ENCODE data around the gene NTRK1.

NTRK1 gene

GRCh38 chr1:156845953-156846545, 14.6 kb upstream of the NTRK1 start:
- TF ChIP-seq LEF1 (IDR thresholded peaks at IDR 0.05; ENCODE audit: borderline replicate concordance): no peak
- no peak for TF ChIP-seq ZNF384 (IDR thresholded peaks at IDR 0.05)
- TF ChIP-seq HDGF (IDR thresholded peaks at IDR 0.05; ENCODE audit: borderline replicate concordance): no peak
- TF ChIP-seq NFRKB (IDR thresholded peaks at IDR 0.05): no peak
- no peak for TF ChIP-seq SP1 (IDR thresholded peaks at IDR 0.05)
- no peak for TF ChIP-seq CTBP1 (IDR thresholded peaks at IDR 0.05; ENCODE audit: borderline replicate concordance)
- TF ChIP-seq PKNOX1 (IDR thresholded peaks at IDR 0.05): no peak
- DNase-seq (ENCODE audit: extremely low spot score): no peak
- ChIA-PET CTCF (interaction anchor here (0.5 to 4.5 kb wide), 4 partner anchors 12 to 24 kb away, joined by 3 to 17 read pairs (median 4); partner anchors contain the start of gene NTRK1), POLR2A (no interaction called here)

- TF ChIP-seq LEF1 (IDR thresholded peaks at IDR 0.05; ENCODE audit: borderline replicate concordance): no peak
- no peak for TF ChIP-seq ZNF384 (IDR thresholded peaks at IDR 0.05)
- TF ChIP-seq ELF4 (IDR thresholded peaks at IDR 0.05): no peak
- POLR2A ChIA-PET: no interaction called here
- CTCF ChIA-PET: interaction anchor here (0.5 to 4.5 kb wide), 3 partner anchors 11 to 24 kb away, joined by 3 to 17 read pairs (median 5); partner anchors contain the start of gene NTRK1
- DNase-seq (ENCODE audit: extremely low spot score): no peak
These were observed 14.0 kb upstream of the NTRK1 start for GRCh38 chr1:156846643-156847042.

- no peak for TF ChIP-seq HDGF (IDR thresholded peaks at IDR 0.05; ENCODE audit: borderline replicate concordance)
- no peak for TF ChIP-seq TARDBP (IDR thresholded peaks at IDR 0.05)
- no peak for TF ChIP-seq ZNF384 (IDR thresholded peaks at IDR 0.05)
- TF ChIP-seq ELF4 (IDR thresholded peaks at IDR 0.05): no peak
- no peak for TF ChIP-seq CTBP1 (IDR thresholded peaks at IDR 0.05; ENCODE audit: borderline replicate concordance)
- no peak for TF ChIP-seq L3MBTL2 (conservative IDR thresholded peaks at IDR 0.05)
- TF ChIP-seq BHLHE40 (IDR thresholded peaks at IDR 0.05; ENCODE audit: borderline replicate concordance): no peak
- POLR2A ChIA-PET: interaction anchor here (0.9 kb wide), 1 partner anchor 159 kb away, joined by 4 read pairs; no protein-coding TSS in a partner anchor
- DNase-seq (ENCODE audit: extremely low spot score): no peak
- CTCF ChIA-PET: interaction anchor here (0.6 to 4.5 kb wide), 4 partner anchors 10 to 80 kb away, joined by 4 to 17 read pairs (median 7); partner anchors contain the start of gene NTRK1
These were observed 12.8 kb upstream of the NTRK1 start for GRCh38 chr1:156847591-156848460.

- no peak for TF ChIP-seq LEF1 (IDR thresholded peaks at IDR 0.05; ENCODE audit: borderline replicate concordance)
- TF ChIP-seq SUZ12 (IDR thresholded peaks at IDR 0.05): no peak
- no peak for TF ChIP-seq BHLHE40 (IDR thresholded peaks at IDR 0.05; ENCODE audit: borderline replicate concordance)
- no peak for TF ChIP-seq NFRKB (IDR thresholded peaks at IDR 0.05)
- TF ChIP-seq FOXK2 (IDR thresholded peaks at IDR 0.05): no peak
- TF ChIP-seq SP1 (IDR thresholded peaks at IDR 0.05): no peak
- TF ChIP-seq L3MBTL2 (conservative IDR thresholded peaks at IDR 0.05): no peak
- TF ChIP-seq ELF4 (IDR thresholded peaks at IDR 0.05): no peak
- no peak for TF ChIP-seq PKNOX1 (IDR thresholded peaks at IDR 0.05)
- no peak for TF ChIP-seq TARDBP (IDR thresholded peaks at IDR 0.05)
- no peak for TF ChIP-seq FOXA1 (IDR thresholded peaks at IDR 0.05)
- no peak for TF ChIP-seq HDGF (IDR thresholded peaks at IDR 0.05; ENCODE audit: borderline replicate concordance)
- TF ChIP-seq ARNT (IDR thresholded peaks at IDR 0.05): no peak
- TF ChIP-seq CTBP1 (IDR thresholded peaks at IDR 0.05; ENCODE audit: borderline replicate concordance): no peak
- TF ChIP-seq FOXM1 (IDR thresholded peaks at IDR 0.05; ENCODE audit: borderline replicate concordance): no peak
- no peak for TF ChIP-seq ZNF384 (IDR thresholded peaks at IDR 0.05)
- ChIA-PET POLR2A (interaction anchor here (0.9 kb wide), 1 partner anchor 160 kb away, joined by 4 read pairs; no protein-coding TSS in a partner anchor), CTCF (interaction anchor here (0.6 to 4.5 kb wide), 4 partner anchors 10 to 79 kb away, joined by 4 to 17 read pairs (median 7); partner anchors contain the start of gene NTRK1)
- no peak for DNase-seq (ENCODE audit: extremely low spot score)
These were observed 12.1 kb upstream of the NTRK1 start for GRCh38 chr1:156848461-156849150.

GRCh38 chr1:156849151-156849496, 11.5 kb upstream of the NTRK1 start:
- CTCF ChIA-PET: interaction anchor here (1.1 to 4.5 kb wide), 2 partner anchors 11 to 12 kb away, joined by 3 to 17 read pairs; partner anchors contain the start of gene NTRK1
- TF ChIP-seq NFRKB (IDR thresholded peaks at IDR 0.05) (no peak), FOXK2 (IDR thresholded peaks at IDR 0.05) (no peak), CTBP1 (IDR thresholded peaks at IDR 0.05; ENCODE audit: borderline replicate concordance) (no peak), L3MBTL2 (conservative IDR thresholded peaks at IDR 0.05) (no peak), FOXA1 (IDR thresholded peaks at IDR 0.05) (no peak), LEF1 (IDR thresholded peaks at IDR 0.05; ENCODE audit: borderline replicate concordance) (no peak), ARNT (IDR thresholded peaks at IDR 0.05) (no peak), HDGF (IDR thresholded peaks at IDR 0.05; ENCODE audit: borderline replicate concordance) (no peak), ELF4 (IDR thresholded peaks at IDR 0.05) (no peak), ZNF384 (IDR thresholded peaks at IDR 0.05) (no peak), TARDBP (IDR thresholded peaks at IDR 0.05) (no peak), BHLHE40 (IDR thresholded peaks at IDR 0.05; ENCODE audit: borderline replicate concordance) (no peak), SP1 (IDR thresholded peaks at IDR 0.05) (no peak), PKNOX1 (IDR thresholded peaks at IDR 0.05) (no peak), FOXM1 (IDR thresholded peaks at IDR 0.05; ENCODE audit: borderline replicate concordance) (no peak), SUZ12 (IDR thresholded peaks at IDR 0.05) (no peak)
- no peak for DNase-seq (ENCODE audit: extremely low spot score)
- POLR2A ChIA-PET: no interaction called here
